A673 (cell line): ENCODE measurements around the gene SLIT1. TPM values are rescaled to one million over a fixed set of nuclear protein-coding genes. Genes with fewer than 3 reads are reported as not detected.
A peak's percentile ranks its signal among the peaks of the same experiment; 100 is the strongest.

Source experiments
- BruUV-seq: library from RNA; stranded (reverse); fragments of 400-500 nt; replicated peaks from 2 replicates; lab custom pipeline; 2021; lab: Mats Ljungman, UMichigan
- CTCF ChIA-PET: fragments of 300-600 bp; sonication (Branson Sonifier 250); formaldehyde crosslinking; loops from one replicate; lab custom pipeline; 2022; ENCODE audit warnings: antibody characterized with exemption; lab: Charles Lee
- POLR2A ChIA-PET: fragments of 300-600 bp; sonication (Branson Sonifier 250); formaldehyde crosslinking; loops from one replicate; lab custom pipeline; 2022; ENCODE audit warnings: antibody characterized with exemption; ENCODE audit not compliant: low non-redundant PET; lab: Charles Lee
- DNase-seq: peaks from one replicate; pipeline ENCODE4 v3.0.0-alpha.2; 2015; ENCODE audit warnings: low spot score
- H3K27ac ChIP-seq: fragments of 200-600 bp; sonication (generic); 2 replicates; pipeline ENCODE4 v1.5.1; 2016; ENCODE audit warnings: mixed run types, low read depth, mild to moderate bottlenecking, mixed read lengths, antibody characterized with exemption, low read length; ENCODE audit not compliant: poor library complexity, severe bottlenecking
- H3K27me3 ChIP-seq: fragments of 200-600 bp; sonication (generic); replicated peaks from 2 replicates; pipeline ENCODE4 v1.6.1; 2017; ENCODE audit warnings: mixed run types, low read depth, mild to moderate bottlenecking, mixed read lengths, antibody characterized with exemption, low read length; ENCODE audit not compliant: insufficient read depth, poor library complexity
- H3K36me3 ChIP-seq: fragments of 200-600 bp; sonication (generic); 2 replicates; pipeline ENCODE4 v1.6.1; 2016; ENCODE audit warnings: mixed run types, mild to moderate bottlenecking, mixed read lengths, antibody characterized with exemption, low read length; ENCODE audit not compliant: insufficient read depth, poor library complexity, severe bottlenecking
- H3K4me1 ChIP-seq: fragments of 200-600 bp; sonication (generic); 2 replicates; pipeline ENCODE4 v1.6.1; 2017; ENCODE audit warnings: mixed run types, mild to moderate bottlenecking, mixed read lengths, antibody characterized with exemption, low read length; ENCODE audit not compliant: insufficient read depth, poor library complexity, severe bottlenecking
- H3K4me3 ChIP-seq: fragments of 200-600 bp; sonication (generic); 2 replicates; pipeline ENCODE4 v1.5.1; 2016; ENCODE audit warnings: low read depth, mixed run types, mild to moderate bottlenecking, mixed read lengths, low read length; ENCODE audit not compliant: poor library complexity, severe bottlenecking
- H3K9me3 ChIP-seq: fragments of 200-600 bp; sonication (generic); 2 replicates; pipeline ENCODE4 v1.6.1; 2016; ENCODE audit warnings: mixed run types, low read depth, mild to moderate bottlenecking, mixed read lengths, antibody characterized with exemption, low read length; ENCODE audit not compliant: poor library complexity, severe bottlenecking
- CTCF ChIP-seq: fragments of 300-800, 200-600 bp; sonication (generic); conservative IDR thresholded peaks from 2 replicates; pipeline ENCODE4 v1.5.1; 2017; ENCODE audit warnings: low read depth, mild to moderate bottlenecking, antibody characterized with exemption, low read length, moderate library complexity, mixed read lengths
- EZH2 ChIP-seq: fragments of 200-600 bp; sonication (generic); IDR thresholded peaks from 2 replicates; pipeline ENCODE4 v1.6.1; 2017; ENCODE audit warnings: borderline replicate concordance, low read depth, mild to moderate bottlenecking, mixed read lengths, antibody characterized with exemption, low read length; ENCODE audit not compliant: poor library complexity, severe bottlenecking
- intact Hi-C: fragments of 100-400 bp; cut with micrococcal nuclease; formaldehyde crosslinking; loops from one replicate; pipeline ENCODE4 v1.10.0; 2022; ENCODE audit not compliant: unreplicated experiment
- total RNA-seq: library from RNA; stranded (reverse); gene quantifications from 2 replicates; pipeline ENCODE4 v1.2.3, GENCODE V29; 2021

The SLIT1 gene
- total RNA-seq, 1 experiment from 2014 or later, result 0.43 TPM

GRCh38 chr10:97210543-97210960 is 24.8 kb upstream of the SLIT1 start:
- no TSS peak for BruUV-seq
- Histone ChIP-seq H3K4me1 (no peaks in the 10 kb centered on the region), H3K36me3 (no peaks in the 10 kb centered on the region), H3K27me3 (no peaks in the 10 kb centered on the region), H3K4me3 (no peak overlapping the region), H3K27ac (no peak overlapping the region), H3K9me3 (no peaks in the 10 kb centered on the region)
- POLR2A ChIA-PET, result interaction anchor here (0.6 kb wide), 1 partner anchor 40 kb away, joined by 3 read pairs; no protein-coding TSS in a partner anchor
- peak; percentile 79 for DNase-seq
- CTCF ChIA-PET, result interaction anchor here (0.6 to 6.3 kb wide), 11 partner anchors 12 to 1207 kb away, joined by 3 to 87 read pairs (median 4); no protein-coding TSS in a partner anchor
- TF ChIP-seq CTCF (peak; percentile 96), EZH2 (no peak)
- intact Hi-C loops, result loop anchor here (1.0 kb wide), 1 partner anchor 137 kb away; no protein-coding TSS in a partner anchor

GRCh38 chr10:97207756-97208346 is 22.1 kb upstream of the SLIT1 start:
- no peak for TF ChIP-seq CTCF
- TF ChIP-seq EZH2, result no peak
- no peaks in the 10 kb centered on the region for H3K36me3 ChIP-seq
- H3K9me3 ChIP-seq, result no peaks in the 10 kb centered on the region
- no peak overlapping the region for H3K27ac ChIP-seq
- H3K4me1 ChIP-seq, result no peaks in the 10 kb centered on the region
- no peaks in the 10 kb centered on the region for H3K27me3 ChIP-seq
- no peak overlapping the region for H3K4me3 ChIP-seq
- intact Hi-C loops, result no loop called here
- CTCF ChIA-PET, result interaction anchor here (0.6 to 6.3 kb wide), 2 partner anchors 30 to 136 kb away, joined by 3 to 87 read pairs; no protein-coding TSS in a partner anchor
- no TSS peak for BruUV-seq
- POLR2A ChIA-PET, result no interaction called here
- no peak for DNase-seq

GRCh38 chr10:97207131-97207530 is 21.4 kb upstream of the SLIT1 start:
- TF ChIP-seq EZH2 (no peak), CTCF (no peak)
- no peak overlapping the region for H3K4me3 ChIP-seq
- CTCF ChIA-PET, result interaction anchor here (6.3 kb wide), 1 partner anchor 135 kb away, joined by 87 read pairs; no protein-coding TSS in a partner anchor
- H3K36me3 ChIP-seq, result no peaks in the 10 kb centered on the region
- intact Hi-C loops, result no loop called here
- DNase-seq, result no peak
- BruUV-seq, result no TSS peak
- H3K4me1 ChIP-seq, result no peaks in the 10 kb centered on the region
- no peaks in the 10 kb centered on the region for H3K9me3 ChIP-seq
- no peaks in the 10 kb centered on the region for H3K27me3 ChIP-seq
- POLR2A ChIA-PET, result no interaction called here
- H3K27ac ChIP-seq, result no peak overlapping the region
